IPS-NIHi7 (cell line): ENCODE measurements around the gene LMBRD2.
"Not testable (repeated sequence)": the region's sequence is repeated elsewhere in the genome, so short reads cannot be mapped to it uniquely, and the experiment has no call there.

Experiments used
- DNase-seq: peaks from one replicate; pipeline ENCODE4 v3.0.0; 2012; ENCODE audit warnings: mixed read lengths; ENCODE audit errors: extremely low spot score

LMBRD2 gene

GRCh38 chr5:36161361-36161760, 9.7 kb upstream of the LMBRD2 start:
- DNase-seq = no peak

- DNase-seq = no peak
Measured at GRCh38 chr5:36160617-36161016, 8.9 kb upstream of the LMBRD2 start.

GRCh38 chr5:36158144-36158543, 6.5 kb upstream of the LMBRD2 start:
- DNase-seq = no peak

GRCh38 chr5:36156619-36157018, 4.9 kb upstream of the LMBRD2 start:
- DNase-seq = no peak

- no peak for DNase-seq
Measured at GRCh38 chr5:36156121-36156601, 4.5 kb upstream of the LMBRD2 start.

- DNase-seq = no peak
Measured at GRCh38 chr5:36155291-36155690, 3.6 kb upstream of the LMBRD2 start.

- no peak for DNase-seq
Measured at GRCh38 chr5:36153726-36154125, 2.0 kb upstream of the LMBRD2 start.

GRCh38 chr5:36153298-36153677, 1.6 kb upstream of the LMBRD2 start:
- no peak for DNase-seq

- peak; percentile 22 for DNase-seq
Measured at GRCh38 chr5:36152324-36153297, 924 bp upstream of the LMBRD2 start.

- DNase-seq = peak; percentile 41
Measured at GRCh38 chr5:36150676-36151433, 832 bp downstream of the LMBRD2 start.

GRCh38 chr5:36147681-36148080, 4.0 kb downstream of the LMBRD2 start:
- DNase-seq = no peak

- DNase-seq = no peak
Measured at GRCh38 chr5:36146390-36146789, 5.3 kb downstream of the LMBRD2 start.

GRCh38 chr5:36145311-36145710, 6.4 kb downstream of the LMBRD2 start:
- DNase-seq = no peak

GRCh38 chr5:36138900-36139683, 12.6 kb downstream of the LMBRD2 start:
- DNase-seq = no peak

GRCh38 chr5:36136581-36136980, 15.1 kb downstream of the LMBRD2 start:
- no peak for DNase-seq

GRCh38 chr5:36135988-36136387, 15.7 kb downstream of the LMBRD2 start:
- DNase-seq = no peak

GRCh38 chr5:36133009-36133408, 18.7 kb downstream of the LMBRD2 start:
- DNase-seq = not testable (repeated sequence)

- not testable (repeated sequence) for DNase-seq
Measured at GRCh38 chr5:36129666-36130065, 22.0 kb downstream of the LMBRD2 start.

GRCh38 chr5:36128795-36129194, 22.9 kb downstream of the LMBRD2 start:
- no peak for DNase-seq

- no peak for DNase-seq
Measured at GRCh38 chr5:36125868-36126267, 25.8 kb downstream of the LMBRD2 start.

GRCh38 chr5:36111238-36111637, 40.4 kb downstream of the LMBRD2 start:
- DNase-seq = no peak
